Measurements from ENCODE around the gene PDZRN4. TPM values are rescaled to one million over a fixed set of nuclear protein-coding genes. Genes with fewer than 3 reads are reported as not detected.

PDZRN4 gene
- total RNA-seq, 3 donors from 2014 or later, result 0.98 to 53.4 (median 2.8) TPM

DNA sequence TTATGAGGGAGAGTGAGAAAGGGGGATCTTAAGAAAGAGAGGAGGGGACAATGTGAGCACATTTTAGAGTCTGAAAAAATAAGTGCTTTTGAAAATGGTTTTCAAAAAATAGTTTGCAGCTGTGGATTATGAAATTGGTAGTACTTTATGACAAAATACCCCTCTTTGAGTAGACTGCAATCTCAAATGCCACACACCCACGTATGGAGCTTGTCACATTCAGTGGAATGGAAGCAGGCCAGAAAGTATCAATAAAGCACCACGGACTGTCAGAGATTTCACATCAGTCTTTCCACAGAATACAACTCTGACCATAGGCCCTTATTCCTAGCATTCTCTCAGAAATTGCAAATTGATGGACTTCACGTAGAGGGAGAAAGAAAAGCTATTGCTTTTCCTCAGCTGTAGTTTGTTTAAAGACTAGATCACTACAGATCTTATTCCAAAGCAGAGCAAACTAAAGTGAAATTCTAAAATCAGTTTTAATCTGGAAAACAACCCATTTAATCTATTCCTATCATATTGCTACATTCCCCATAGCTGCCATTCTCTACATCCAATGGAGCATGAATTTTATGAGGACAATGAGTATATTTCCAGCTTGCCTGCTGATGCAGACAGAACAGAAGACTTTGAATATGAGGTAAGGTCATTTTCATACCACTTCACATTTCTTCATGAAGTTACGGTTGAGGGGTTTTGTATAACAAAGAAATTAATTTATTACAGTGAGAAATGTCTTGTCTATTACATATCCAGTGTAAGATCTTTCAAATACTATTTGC lies 321.3 kb downstream of the PDZRN4 start:
- TF ChIP-seq POLR2AphosphoS5 (IDR thresholded peaks at IDR 0.05) (no peak), POLR2A (IDR thresholded peaks at IDR 0.05) (no peak)
- TF ChIP-seq, protein P1, sequence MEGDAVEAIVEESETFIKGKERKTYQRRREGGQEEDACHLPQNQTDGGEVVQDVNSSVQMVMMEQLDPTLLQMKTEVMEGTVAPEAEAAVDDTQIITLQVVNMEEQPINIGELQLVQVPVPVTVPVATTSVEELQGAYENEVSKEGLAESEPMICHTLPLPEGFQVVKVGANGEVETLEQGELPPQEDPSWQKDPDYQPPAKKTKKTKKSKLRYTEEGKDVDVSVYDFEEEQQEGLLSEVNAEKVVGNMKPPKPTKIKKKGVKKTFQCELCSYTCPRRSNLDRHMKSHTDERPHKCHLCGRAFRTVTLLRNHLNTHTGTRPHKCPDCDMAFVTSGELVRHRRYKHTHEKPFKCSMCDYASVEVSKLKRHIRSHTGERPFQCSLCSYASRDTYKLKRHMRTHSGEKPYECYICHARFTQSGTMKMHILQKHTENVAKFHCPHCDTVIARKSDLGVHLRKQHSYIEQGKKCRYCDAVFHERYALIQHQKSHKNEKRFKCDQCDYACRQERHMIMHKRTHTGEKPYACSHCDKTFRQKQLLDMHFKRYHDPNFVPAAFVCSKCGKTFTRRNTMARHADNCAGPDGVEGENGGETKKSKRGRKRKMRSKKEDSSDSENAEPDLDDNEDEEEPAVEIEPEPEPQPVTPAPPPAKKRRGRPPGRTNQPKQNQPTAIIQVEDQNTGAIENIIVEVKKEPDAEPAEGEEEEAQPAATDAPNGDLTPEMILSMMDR (IDR thresholded peaks at IDR 0.05), result no peak

DNA sequence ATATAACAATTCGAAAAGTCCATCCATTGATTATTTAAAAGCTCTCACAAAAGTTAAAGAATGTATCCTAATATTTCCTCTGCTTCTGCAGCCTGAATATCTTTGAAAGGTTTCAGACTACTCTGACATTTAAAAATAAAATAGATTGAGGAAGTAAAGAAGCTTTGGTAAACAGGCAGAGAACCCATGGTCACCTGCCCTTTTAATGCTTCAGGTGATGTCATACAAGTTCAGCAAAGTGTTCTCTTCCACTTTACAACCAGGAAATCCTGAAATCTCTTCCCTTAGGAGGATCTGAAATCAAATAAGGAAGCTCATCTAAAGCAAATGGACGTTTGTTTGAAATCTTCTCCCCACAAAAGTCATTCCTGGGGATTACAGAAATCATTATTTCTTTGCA lies 322.4 kb downstream of the PDZRN4 start:
- no peak overlapping the region for H3K4me3 ChIP-seq
- no peak overlapping the region for H3K27ac ChIP-seq
- no peak for DNase-seq (ENCODE audit: low spot score in 2 of 2)
- H3K4me1 ChIP-seq, result no peaks in the 10 kb centered on the region
- TF ChIP-seq POLR2AphosphoS5 (IDR thresholded peaks at IDR 0.05), result no peak
- TF ChIP-seq, protein P1 (IDR thresholded peaks at IDR 0.05), result no peak
- TF ChIP-seq POLR2A (IDR thresholded peaks at IDR 0.05), result no peak
- intact Hi-C loops (cut with DNase I; ENCODE audit: low total_unique reads), result no loop called here
- no peaks in the 10 kb centered on the region for H3K9me3 ChIP-seq
- no peaks in the 10 kb centered on the region for H3K27me3 ChIP-seq
- H3K36me3 ChIP-seq, result no peaks in the 10 kb centered on the region

More for the DNA sequence above, 321.3 kb downstream of the PDZRN4 start:
- intact Hi-C loops (cut with DNase I; ENCODE audit: low total_unique reads), result no loop called here
- no peak overlapping the region for H3K27ac ChIP-seq
- H3K4me1 ChIP-seq, result no peaks in the 10 kb centered on the region
- no peaks in the 10 kb centered on the region for H3K27me3 ChIP-seq
- DNase-seq (ENCODE audit: low spot score in 2 of 2), result no peak
- H3K9me3 ChIP-seq, result no peaks in the 10 kb centered on the region
- H3K4me3 ChIP-seq, result no peak overlapping the region
- H3K36me3 ChIP-seq, result no peaks in the 10 kb centered on the region

DNA sequence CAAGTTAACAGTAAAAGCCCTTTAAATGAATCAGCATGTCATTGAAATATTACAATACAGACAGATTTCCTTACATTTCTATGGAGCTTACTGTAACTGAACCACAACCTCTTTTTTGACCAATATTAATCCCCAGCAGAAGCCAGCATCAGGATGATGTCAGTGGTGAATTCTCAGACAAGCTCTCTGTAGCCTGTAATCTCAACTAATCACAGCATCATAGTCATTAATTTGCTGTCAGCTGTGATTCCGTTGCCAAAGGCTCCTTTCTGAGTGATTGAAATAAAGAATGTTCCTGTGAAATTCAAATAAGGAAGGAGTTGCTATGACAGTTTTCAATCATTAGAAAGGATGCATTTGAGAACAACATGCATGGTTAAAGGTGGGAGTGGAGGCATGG lies 323.1 kb downstream of the PDZRN4 start:
- no peak for DNase-seq (ENCODE audit: low spot score in 2 of 2)
- H3K36me3 ChIP-seq, result no peaks in the 10 kb centered on the region
- H3K4me3 ChIP-seq, result no peak overlapping the region
- no peaks in the 10 kb centered on the region for H3K9me3 ChIP-seq
- no peaks in the 10 kb centered on the region for H3K27me3 ChIP-seq
- no peak overlapping the region for H3K27ac ChIP-seq
- no peaks in the 10 kb centered on the region for H3K4me1 ChIP-seq
- TF ChIP-seq POLR2AphosphoS5 (IDR thresholded peaks at IDR 0.05), result no peak
- TF ChIP-seq, protein P1 (IDR thresholded peaks at IDR 0.05), result no peak
- intact Hi-C loops (cut with DNase I; ENCODE audit: low total_unique reads), result no loop called here

DNA sequence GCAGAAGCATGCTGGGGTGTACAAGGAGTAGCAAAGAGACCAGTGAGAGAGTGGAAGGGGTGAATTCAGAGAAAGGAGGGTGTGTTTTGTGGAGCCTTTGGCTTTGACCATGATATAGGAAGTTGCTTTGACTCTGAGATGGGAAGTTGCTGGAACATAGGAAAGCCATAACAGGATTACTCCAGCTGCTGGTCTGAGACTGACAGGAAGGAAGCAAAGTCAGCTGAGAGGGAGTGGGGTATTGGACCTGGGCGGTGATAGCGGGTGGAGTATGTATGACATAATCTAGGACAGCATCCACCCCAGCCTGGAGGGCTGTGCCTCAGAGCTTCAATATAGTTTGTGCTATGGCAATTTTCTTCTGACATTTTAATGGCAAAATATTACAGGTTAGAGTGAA lies 324.4 kb downstream of the PDZRN4 start:
- H3K27ac ChIP-seq, result no peak overlapping the region
- no peaks in the 10 kb centered on the region for H3K4me1 ChIP-seq
- intact Hi-C loops (cut with DNase I; ENCODE audit: low total_unique reads), result no loop called here

More for the DNA sequence above, 324.4 kb downstream of the PDZRN4 start:
- no peak for DNase-seq (ENCODE audit: low spot score in 2 of 2)
- TF ChIP-seq, protein P1 (IDR thresholded peaks at IDR 0.05), result no peak
- no peak for TF ChIP-seq POLR2A (IDR thresholded peaks at IDR 0.05)
- TF ChIP-seq POLR2AphosphoS5 (IDR thresholded peaks at IDR 0.05), result no peak
- no peak overlapping the region for H3K4me3 ChIP-seq
- no peaks in the 10 kb centered on the region for H3K9me3 ChIP-seq
- H3K36me3 ChIP-seq, result no peaks in the 10 kb centered on the region
- no peaks in the 10 kb centered on the region for H3K27me3 ChIP-seq
